HCT116 (cell line): Measurements from ENCODE around the gene RNF125.

ENCODE experiments used
- CTCF ChIP-seq, 3 experiments: fragments of 200-600 bp in 1 of 3; sonication (generic) in 1 of 3; IDR thresholded peaks in 2 of 3; conservative IDR thresholded peaks in 1 of 3; 2 replicates each; pipeline ENCODE4 v1.5.1; 2012 to 2017; ENCODE audit warnings: low read depth in 2 of 3, low read length in 2 of 3, antibody characterized with exemption in 1 of 3, borderline replicate concordance in 1 of 3, control low read depth in 1 of 3, mild to moderate bottlenecking in 1 of 3, mixed read lengths in 1 of 3, mixed run types in 1 of 3, moderate library complexity in 1 of 3; ENCODE audit not compliant: insufficient read depth in 1 of 3
- EZH2 ChIP-seq: fragments of 200-600 bp; sonication (generic); IDR thresholded peaks from 2 replicates; pipeline ENCODE4 v1.6.1; 2017; ENCODE audit warnings: antibody characterized with exemption, mixed run types
- FOSL1 ChIP-seq: IDR thresholded peaks from 2 replicates; pipeline ENCODE4 v1.6.1; 2012; ENCODE audit warnings: low read depth
- JUND ChIP-seq: IDR thresholded peaks from 2 replicates; pipeline ENCODE4 v1.6.1; 2012
- POLR2A ChIP-seq: IDR thresholded peaks from 2 replicates; pipeline ENCODE4 v1.7.0; 2011; ENCODE audit warnings: borderline replicate concordance; ENCODE audit not compliant: insufficient read depth, insufficient read length; ENCODE audit errors: extremely low read depth
- POLR2AphosphoS5 ChIP-seq: IDR thresholded peaks from 2 replicates; pipeline ENCODE4 v1.6.1; 2011; ENCODE audit warnings: mild to moderate bottlenecking, low read depth, low read length, moderate library complexity
- RAD21 ChIP-seq: IDR thresholded peaks from 2 replicates; pipeline ENCODE4 v1.6.1; 2012; ENCODE audit warnings: low read depth, mild to moderate bottlenecking
- REST ChIP-seq: IDR thresholded peaks from 2 replicates; pipeline ENCODE4 v1.6.1; 2012; ENCODE audit warnings: low read depth
- SP1 ChIP-seq: IDR thresholded peaks from 2 replicates; pipeline ENCODE4 v1.6.1; 2012; ENCODE audit warnings: low read depth
- TCF7L2 ChIP-seq: IDR thresholded peaks from 2 replicates; pipeline ENCODE4 v1.7.0; 2011; ENCODE audit warnings: borderline replicate concordance, inconsistent platforms; ENCODE audit not compliant: insufficient read depth, insufficient read length; ENCODE audit errors: extremely low read depth
- YY1 ChIP-seq: IDR thresholded peaks from 2 replicates; pipeline ENCODE4 v1.6.1; 2011; ENCODE audit warnings: low read length, low read depth, moderate library complexity, mild to moderate bottlenecking; ENCODE audit not compliant: insufficient replicate concordance; ENCODE audit errors: extremely low read depth
- ZNF274 ChIP-seq: fragments of 200-500 bp; sonication (Bioruptor generic); IDR thresholded peaks from 2 replicates; pipeline ENCODE4 v1.6.1; 2014; ENCODE audit warnings: mild to moderate bottlenecking, low read depth, low read length, inconsistent platforms
- TF ChIP-seq, protein P1 (sequence below): IDR thresholded peaks from 2 replicates; pipeline ENCODE4 v1.6.1; 2012
- TF ChIP-seq, protein P2 (sequence below): IDR thresholded peaks from 2 replicates; pipeline ENCODE4 v1.6.1; 2011; ENCODE audit warnings: mild to moderate bottlenecking, low read length, moderate library complexity; ENCODE audit not compliant: insufficient replicate concordance; ENCODE audit errors: extremely low read depth

DNA sequence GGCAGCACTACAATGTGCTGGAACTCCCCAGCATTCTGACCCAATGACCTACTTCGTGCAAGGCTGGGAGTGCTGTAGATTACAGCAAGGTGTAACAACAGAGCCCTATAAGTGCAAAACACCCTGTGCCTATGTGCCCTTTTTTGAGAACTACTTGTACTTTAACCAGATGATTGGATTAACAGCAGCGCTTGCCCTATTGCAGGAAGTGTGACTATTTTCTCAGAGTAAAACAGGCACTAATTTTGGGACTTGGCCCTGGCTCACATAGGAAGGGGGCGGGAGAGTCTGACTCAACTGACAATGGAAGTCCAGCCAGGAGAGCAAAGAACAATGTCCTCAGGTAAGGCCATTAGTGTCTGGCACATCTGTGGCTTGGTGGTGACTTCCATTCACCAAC, 35.6 kb upstream of the RNF125 start:
- TF ChIP-seq REST (no peak), CTCF (IDR thresholded peaks at IDR 0.05 in 2 of 3, conservative IDR thresholded peaks at IDR 0.05 in 1 of 3; ENCODE audit: borderline replicate concordance in 1 of 3, insufficient read depth in 1 of 3, low read depth in 2 of 3, low read length in 2 of 3) (no peak), TCF7L2 (no peak), EZH2 (no peak), POLR2AphosphoS5 (no peak), JUND (no peak), POLR2A (no peak), FOSL1 (no peak), ZNF274 (no peak), SP1 (no peak), RAD21 (no peak), YY1 (no peak)
- TF ChIP-seq, protein P1, sequence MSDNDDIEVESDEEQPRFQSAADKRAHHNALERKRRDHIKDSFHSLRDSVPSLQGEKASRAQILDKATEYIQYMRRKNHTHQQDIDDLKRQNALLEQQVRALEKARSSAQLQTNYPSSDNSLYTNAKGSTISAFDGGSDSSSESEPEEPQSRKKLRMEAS: no peak
- TF ChIP-seq, protein P2, sequence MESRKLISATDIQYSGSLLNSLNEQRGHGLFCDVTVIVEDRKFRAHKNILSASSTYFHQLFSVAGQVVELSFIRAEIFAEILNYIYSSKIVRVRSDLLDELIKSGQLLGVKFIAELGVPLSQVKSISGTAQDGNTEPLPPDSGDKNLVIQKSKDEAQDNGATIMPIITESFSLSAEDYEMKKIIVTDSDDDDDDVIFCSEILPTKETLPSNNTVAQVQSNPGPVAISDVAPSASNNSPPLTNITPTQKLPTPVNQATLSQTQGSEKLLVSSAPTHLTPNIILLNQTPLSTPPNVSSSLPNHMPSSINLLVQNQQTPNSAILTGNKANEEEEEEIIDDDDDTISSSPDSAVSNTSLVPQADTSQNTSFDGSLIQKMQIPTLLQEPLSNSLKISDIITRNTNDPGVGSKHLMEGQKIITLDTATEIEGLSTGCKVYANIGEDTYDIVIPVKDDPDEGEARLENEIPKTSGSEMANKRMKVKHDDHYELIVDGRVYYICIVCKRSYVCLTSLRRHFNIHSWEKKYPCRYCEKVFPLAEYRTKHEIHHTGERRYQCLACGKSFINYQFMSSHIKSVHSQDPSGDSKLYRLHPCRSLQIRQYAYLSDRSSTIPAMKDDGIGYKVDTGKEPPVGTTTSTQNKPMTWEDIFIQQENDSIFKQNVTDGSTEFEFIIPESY: no peak
